ENCODE data around the gene CD1C. TPM values are rescaled to one million over a fixed set of nuclear protein-coding genes. Genes with fewer than 3 reads are reported as not detected.
A peak's percentile ranks its signal among the peaks of the same experiment; 100 is the strongest.

Gene CD1C
- total and polyA plus RNA-seq, 10 of the 15 experiments (the other 5 are each of a cell fraction or from before 2014, with no cell fraction given): 0.82 to 19.0 (median 9.2) TPM

- TF ChIP-seq NR2F1 (conservative IDR thresholded peaks at IDR 0.05) (peak; percentile 86), HDGF (IDR thresholded peaks at IDR 0.05) (peak; percentile 68; the same call in 1 of the 2 replicates), ZBED1 (IDR thresholded peaks at IDR 0.05; ENCODE audit: borderline replicate concordance) (no peak), KDM1A (IDR thresholded peaks at IDR 0.05; ENCODE audit: borderline replicate concordance) (no peak), CHD1 (IDR thresholded peaks at IDR 0.05; ENCODE audit: low read depth, low read length) (no peak), TCF3 (IDR thresholded peaks at IDR 0.05; ENCODE audit: borderline replicate concordance, insufficient read depth, low read depth, low read length) (no peak), E2F8 (IDR thresholded peaks at IDR 0.05; ENCODE audit: low read depth, partially characterized antibody) (no peak), CREB1 (IDR thresholded peaks at IDR 0.05; ENCODE audit: low read depth) (peak; percentile 34), YY1 (IDR thresholded peaks at IDR 0.05; ENCODE audit: low read depth, low read length) (no peak), CUX1 (IDR thresholded peaks at IDR 0.05; ENCODE audit: insufficient replicate concordance, low read depth, low read length) (no peak), MAX (IDR thresholded peaks at IDR 0.05; ENCODE audit: low read depth, low read length) (peak; percentile 61; the same call in 1 of the 2 replicates), RELB (IDR thresholded peaks at IDR 0.05; ENCODE audit: low read depth) (peak; percentile 95), TBL1XR1 (IDR thresholded peaks at IDR 0.05; ENCODE audit: low read depth, low read length) (peak; percentile 75; the same call in 1 of the 2 replicates), ZNF622 (IDR thresholded peaks at IDR 0.05) (no peak), RELA (IDR thresholded peaks at IDR 0.05; ENCODE audit: borderline replicate concordance, partially characterized antibody) (peak; percentile 23), TCF7 (IDR thresholded peaks at IDR 0.05; ENCODE audit: borderline replicate concordance) (no peak), CREM (IDR thresholded peaks at IDR 0.05; ENCODE audit: low read depth) (peak; percentile 68; the same call in 1 of the 2 replicates), HSF1 (IDR thresholded peaks at IDR 0.05; ENCODE audit: low read depth, low read length) (no peak), TAF1 (IDR thresholded peaks at IDR 0.05; ENCODE audit: borderline replicate concordance, low read depth, low read length) (peak; percentile 45; the same call in 1 of the 2 replicates), ZNF274 (IDR thresholded peaks at IDR 0.05; ENCODE audit: insufficient read depth, insufficient read length) (no peak)
Observed at GRCh38 chr1:158285756-158286241, 3.9 kb upstream of the CD1C start (continued).

Data from GM12878 (cell line).